PC-9 (cell line): ENCODE results near the gene PRMT1. TPM values are rescaled to one million over a fixed set of nuclear protein-coding genes. Genes with fewer than 3 reads are reported as not detected.

ENCODE experiments used
- BruUV-seq: library from RNA; stranded (reverse); fragments of 400-500 nt; replicated peaks from 2 replicates; lab custom pipeline; 2021; lab: Mats Ljungman, UMichigan
- CTCF ChIA-PET: fragments of 300-600 bp; sonication (Branson Sonifier 250); formaldehyde crosslinking; loops from one replicate; lab custom pipeline; 2022; ENCODE audit warnings: antibody characterized with exemption; lab: Charles Lee
- POLR2A ChIA-PET: fragments of 300-600 bp; sonication (Branson Sonifier 250); formaldehyde crosslinking; loops from one replicate; lab custom pipeline; 2022; ENCODE audit warnings: antibody characterized with exemption; ENCODE audit not compliant: unreplicated experiment; lab: Charles Lee
- DNase-seq, 2 experiments: peaks; one replicate each; pipeline versions ENCODE4 v3.0.0 to v3.0.0-alpha.2; 2015 to 2022; ENCODE audit warnings: mixed read lengths in 1 of 2
- H2AFZ ChIP-seq: fragments of 200-600 bp; sonication (generic); 2 replicates; pipeline ENCODE4 v1.8.1; 2017; ENCODE audit warnings: antibody characterized with exemption
- H3F3A ChIP-seq: fragments of 200-600 bp; sonication (generic); 2 replicates; pipeline ENCODE4 v1.8.1; 2017; ENCODE audit warnings: antibody characterized with exemption, mild to moderate bottlenecking, low read depth; ENCODE audit not compliant: insufficient read depth
- H3K27ac ChIP-seq: fragments of 200-600 bp; sonication (generic); 2 replicates; pipeline ENCODE4 v1.6.1; 2016; ENCODE audit warnings: mixed run types
- H3K27me3 ChIP-seq: fragments of 200-600 bp; sonication (generic); 2 replicates; pipeline ENCODE4 v1.6.1; 2016; ENCODE audit warnings: low read depth, mixed run types; ENCODE audit not compliant: insufficient read depth
- H3K36me3 ChIP-seq: fragments of 200-600 bp; sonication (generic); 2 replicates; pipeline ENCODE4 v1.6.1; 2016; ENCODE audit warnings: low read depth, mixed run types
- H3K4me1 ChIP-seq: fragments of 200-600 bp; sonication (generic); replicated peaks from 2 replicates; pipeline ENCODE4 v1.6.1; 2016; ENCODE audit warnings: mixed run types; ENCODE audit not compliant: insufficient read depth
- H3K4me2 ChIP-seq: fragments of 200-600 bp; sonication (generic); 2 replicates; pipeline ENCODE4 v1.6.1; 2017; ENCODE audit warnings: mixed run types
- H3K4me3 ChIP-seq: fragments of 200-600 bp; sonication (generic); 2 replicates; pipeline ENCODE4 v1.6.1; 2016; ENCODE audit warnings: mixed run types
- H3K79me2 ChIP-seq: fragments of 200-600 bp; sonication (generic); 2 replicates; pipeline ENCODE4 v1.6.1; 2017; ENCODE audit warnings: low read depth, mixed run types
- H3K9me2 ChIP-seq: fragments of 200-600 bp; sonication (generic); 2 replicates; pipeline ENCODE4 v1.8.1; 2017; ENCODE audit warnings: mild to moderate bottlenecking; ENCODE audit not compliant: insufficient read depth
- H3K9me3 ChIP-seq: fragments of 200-600 bp; sonication (generic); 2 replicates; pipeline ENCODE4 v1.8.1; 2016; ENCODE audit warnings: low read depth; ENCODE audit not compliant: insufficient read depth
- H4K20me1 ChIP-seq: fragments of 200-600 bp; sonication (generic); 2 replicates; pipeline ENCODE4 v1.8.1; 2017; ENCODE audit not compliant: insufficient read depth
- EZH2 ChIP-seq: fragments of 200-600 bp; sonication (generic); IDR thresholded peaks from 2 replicates; pipeline ENCODE4 v1.8.0; 2017; ENCODE audit warnings: antibody characterized with exemption, low read depth
- intact Hi-C: fragments of 100-400 bp; cut with micrococcal nuclease; formaldehyde crosslinking; loops from one replicate; pipeline ENCODE4 v1.10.0; 2022; ENCODE audit not compliant: unreplicated experiment
- total RNA-seq: library from RNA; stranded (reverse); gene quantifications from 2 replicates; pipeline ENCODE4 v1.2.3, GENCODE V29; 2021
- TF ChIP-seq, protein P1 (sequence below): fragments of 200-600 bp; sonication (generic); conservative IDR thresholded peaks from 2 replicates; pipeline ENCODE4 v1.6.1; 2017; ENCODE audit warnings: mixed run types, antibody characterized with exemption, mild to moderate bottlenecking, moderate library complexity

The PRMT1 gene
- total RNA-seq, 1 experiment from 2014 or later, result 261 TPM

GRCh38 chr19:49658566-49659442 lies 18.3 kb upstream of the PRMT1 start:
- CTCF ChIA-PET, result no interaction called here
- Histone ChIP-seq H3K27ac (no peak overlapping the region), H3K27me3 (no peaks in the 10 kb centered on the region), H4K20me1 (peaks cover 51% of the 10 kb centered on the region), H3F3A (peaks cover 57% of the 10 kb centered on the region), H3K4me3 (no peak overlapping the region), H3K79me2 (peaks cover 15% of the 10 kb centered on the region), H3K9me2 (no peaks in the 10 kb centered on the region), H3K36me3 (peaks cover 27% of the 10 kb centered on the region), H3K9me3 (no peaks in the 10 kb centered on the region), H3K4me2 (no peak overlapping the region), H2AFZ (no peak overlapping the region), H3K4me1 (peaks cover 7% of the 10 kb centered on the region)
- BruUV-seq, result no TSS peak
- intact Hi-C loops, result no loop called here
- POLR2A ChIA-PET, result no interaction called here
- no peak for DNase-seq
- no peak for TF ChIP-seq EZH2
- TF ChIP-seq, protein P1, sequence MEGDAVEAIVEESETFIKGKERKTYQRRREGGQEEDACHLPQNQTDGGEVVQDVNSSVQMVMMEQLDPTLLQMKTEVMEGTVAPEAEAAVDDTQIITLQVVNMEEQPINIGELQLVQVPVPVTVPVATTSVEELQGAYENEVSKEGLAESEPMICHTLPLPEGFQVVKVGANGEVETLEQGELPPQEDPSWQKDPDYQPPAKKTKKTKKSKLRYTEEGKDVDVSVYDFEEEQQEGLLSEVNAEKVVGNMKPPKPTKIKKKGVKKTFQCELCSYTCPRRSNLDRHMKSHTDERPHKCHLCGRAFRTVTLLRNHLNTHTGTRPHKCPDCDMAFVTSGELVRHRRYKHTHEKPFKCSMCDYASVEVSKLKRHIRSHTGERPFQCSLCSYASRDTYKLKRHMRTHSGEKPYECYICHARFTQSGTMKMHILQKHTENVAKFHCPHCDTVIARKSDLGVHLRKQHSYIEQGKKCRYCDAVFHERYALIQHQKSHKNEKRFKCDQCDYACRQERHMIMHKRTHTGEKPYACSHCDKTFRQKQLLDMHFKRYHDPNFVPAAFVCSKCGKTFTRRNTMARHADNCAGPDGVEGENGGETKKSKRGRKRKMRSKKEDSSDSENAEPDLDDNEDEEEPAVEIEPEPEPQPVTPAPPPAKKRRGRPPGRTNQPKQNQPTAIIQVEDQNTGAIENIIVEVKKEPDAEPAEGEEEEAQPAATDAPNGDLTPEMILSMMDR, result no peak

DNA sequence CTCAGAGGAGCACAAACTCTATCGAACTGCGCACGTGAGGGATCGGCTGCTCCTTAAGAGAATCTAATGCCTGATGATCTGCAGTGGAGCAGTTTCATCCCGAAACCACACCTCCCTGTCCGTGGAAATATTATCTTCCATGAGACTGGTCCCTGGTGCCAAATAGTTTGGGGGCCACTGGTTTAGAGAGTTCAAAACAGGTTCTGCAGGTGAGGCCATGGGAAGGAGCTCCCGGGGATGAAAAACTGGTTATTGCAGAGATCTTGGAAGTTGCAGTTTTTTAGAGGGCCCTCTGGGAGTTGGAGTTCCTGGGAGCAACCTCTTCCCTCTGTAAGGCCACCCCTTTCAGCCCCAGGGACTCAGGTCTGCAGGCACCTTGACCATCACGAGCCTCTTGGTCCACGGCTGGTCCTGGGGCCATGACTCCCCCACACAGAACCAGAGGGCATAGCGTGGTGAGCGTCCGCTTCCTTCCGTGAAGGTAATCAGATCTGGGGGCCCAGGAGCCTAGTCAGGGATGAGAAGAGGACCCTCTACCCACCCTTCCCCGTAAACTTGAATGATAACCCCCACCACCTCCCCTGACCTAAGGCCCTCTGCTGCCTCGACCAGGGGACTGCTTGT lies 16.6 kb upstream of the PRMT1 start:
- Histone ChIP-seq H3K4me1 (peaks cover 12% of the 10 kb centered on the region), H3K27me3 (no peaks in the 10 kb centered on the region), H2AFZ (no peak overlapping the region), H3F3A (peaks cover 68% of the 10 kb centered on the region), H3K9me2 (no peaks in the 10 kb centered on the region), H3K27ac (peak overlapping the region; percentile 40; the same call in 1 of the 2 replicates), H3K4me3 (no peak overlapping the region), H3K36me3 (peaks cover 14% of the 10 kb centered on the region), H3K9me3 (no peaks in the 10 kb centered on the region), H4K20me1 (peaks cover 44% of the 10 kb centered on the region), H3K4me2 (no peak overlapping the region), H3K79me2 (peaks cover 27% of the 10 kb centered on the region)
- ChIA-PET POLR2A (interaction anchor here (0.7 kb wide), 1 partner anchor 16 kb away, joined by 5 read pairs; no protein-coding TSS in a partner anchor), CTCF (no interaction called here)
- intact Hi-C loops, result no loop called here
- peak in 1 of 2 experiments; percentile 54 for DNase-seq
- TF ChIP-seq, protein P1, result no peak
- no peak for TF ChIP-seq EZH2
- BruUV-seq, result no TSS peak

- H3K9me3 ChIP-seq, result no peaks in the 10 kb centered on the region
- no peak overlapping the region for H3K4me2 ChIP-seq
- CTCF ChIA-PET, result interaction anchor here (0.7 kb wide), 1 partner anchor 16 kb away, joined by 5 read pairs; no protein-coding TSS in a partner anchor
- POLR2A ChIA-PET, result interaction anchor here (0.5 kb wide), 1 partner anchor 21 kb away, joined by 3 read pairs; no protein-coding TSS in a partner anchor
- peaks cover 64% of the 10 kb centered on the region for H3F3A ChIP-seq
- H3K79me2 ChIP-seq, result peaks cover 40% of the 10 kb centered on the region
- H3K4me1 ChIP-seq, result peaks cover 17% of the 10 kb centered on the region
- no peak overlapping the region for H3K4me3 ChIP-seq
- peaks cover 36% of the 10 kb centered on the region for H4K20me1 ChIP-seq
- intact Hi-C loops, result no loop called here
- H3K9me2 ChIP-seq, result no peaks in the 10 kb centered on the region
- TF ChIP-seq, protein P1, result no peak
- TF ChIP-seq EZH2, result no peak
- no peak overlapping the region for H3K27ac ChIP-seq
- H3K27me3 ChIP-seq, result no peaks in the 10 kb centered on the region
- no peak for DNase-seq
- BruUV-seq, result no TSS peak
- no peak overlapping the region for H2AFZ ChIP-seq
- H3K36me3 ChIP-seq, result peaks cover 14% of the 10 kb centered on the region
Measured at GRCh38 chr19:49662011-49662410, 15.1 kb upstream of the PRMT1 start.
